ENCODE data around the gene PHC2. TPM values are rescaled to one million over a fixed set of nuclear protein-coding genes. Genes with fewer than 3 reads are reported as not detected.

The PHC2 gene
- total RNA-seq, 1 experiment from 2014 or later = 176 TPM

DNA sequence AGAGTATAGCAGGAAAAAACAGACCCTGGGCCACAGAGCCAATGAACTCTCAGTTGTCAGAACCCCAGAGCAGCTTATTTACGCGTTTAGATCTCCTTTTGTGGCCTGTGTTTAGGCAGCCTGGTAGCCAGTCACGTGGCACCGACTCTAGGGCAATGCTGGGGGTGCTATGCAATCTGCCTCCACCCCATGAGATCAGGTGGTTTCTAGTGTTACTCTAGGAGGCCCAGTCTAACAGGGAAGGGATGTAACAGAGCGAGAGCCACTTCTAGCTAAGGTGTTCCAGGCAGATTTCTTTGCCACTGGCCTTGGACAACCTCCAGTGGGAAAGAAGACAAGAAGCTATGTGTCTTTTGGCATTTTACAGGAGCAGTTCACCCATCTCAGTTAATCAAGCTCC, 98.0 kb downstream of the PHC2 start:
- Histone ChIP-seq H3K9me3 (ENCODE audit: control insufficient read depth in 1 of 2, insufficient read depth in 1 of 2, low read depth in 1 of 2, low read length in 2 of 2) (no peaks in the 10 kb centered on the region), H3K79me2 (ENCODE audit: insufficient read depth, low read length) (peaks cover 70% of the 10 kb centered on the region), H3K4me2 (ENCODE audit: low read length) (no peak overlapping the region), H4K20me1 (ENCODE audit: insufficient read depth) (peaks cover 3% of the 10 kb centered on the region; the same call in 1 of the 2 replicates), H3K9me2 (ENCODE audit: insufficient read depth) (no peaks in the 10 kb centered on the region), H3K4me1 (ENCODE audit: control insufficient read depth in 1 of 2, insufficient read depth in 2 of 2, low read length in 2 of 2) (no peaks in the 10 kb centered on the region), H3K27me3 (ENCODE audit: insufficient read depth, low read length) (no peaks in the 10 kb centered on the region), H3K36me3 (ENCODE audit: control insufficient read depth in 1 of 2, insufficient read depth in 2 of 2, low read length in 2 of 2) (peaks cover 73 to 80% of the 10 kb centered on the region in 2 experiments), H3K9ac (ENCODE audit: low read length) (no peak overlapping the region), H3K27ac (ENCODE audit: low read depth, low read length) (no peak overlapping the region), H3K4me3 (replicated peaks in 1 of 2; ENCODE audit: low read depth in 1 of 2, low read length in 2 of 2) (no peak overlapping the region), H2AFZ (ENCODE audit: low read depth, low read length, poor library complexity, severe bottlenecking) (no peak overlapping the region)
- CTCF ChIA-PET = no interaction called here
- no TSS peak for BruUV-seq (replicated peaks)
- ATAC-seq (no peak), DNase-seq (ENCODE audit: low read depth, low spot score) (no peak)
- intact Hi-C loops (cut with micrococcal nuclease) = no loop called here
- POLR2A ChIA-PET = no interaction called here
- no peak for TF ChIP-seq POLR2AphosphoS5 (IDR thresholded peaks at IDR 0.05; ENCODE audit: low read depth, low read length)
- TF ChIP-seq YY1 (IDR thresholded peaks at IDR 0.05; ENCODE audit: extremely low read depth, insufficient replicate concordance, low read depth, low read length) = no peak
- TF ChIP-seq CBX3 (IDR thresholded peaks at IDR 0.05; ENCODE audit: low read depth) = no peak
- TF ChIP-seq, protein P1, sequence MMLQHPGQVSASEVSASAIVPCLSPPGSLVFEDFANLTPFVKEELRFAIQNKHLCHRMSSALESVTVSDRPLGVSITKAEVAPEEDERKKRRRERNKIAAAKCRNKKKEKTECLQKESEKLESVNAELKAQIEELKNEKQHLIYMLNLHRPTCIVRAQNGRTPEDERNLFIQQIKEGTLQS (IDR thresholded peaks at IDR 0.05) = no peak
- no peak for TF ChIP-seq POLR2A (IDR thresholded peaks at IDR 0.05; ENCODE audit: borderline replicate concordance, extremely low read depth, insufficient read depth, insufficient read length)
- TF ChIP-seq, protein P2, sequence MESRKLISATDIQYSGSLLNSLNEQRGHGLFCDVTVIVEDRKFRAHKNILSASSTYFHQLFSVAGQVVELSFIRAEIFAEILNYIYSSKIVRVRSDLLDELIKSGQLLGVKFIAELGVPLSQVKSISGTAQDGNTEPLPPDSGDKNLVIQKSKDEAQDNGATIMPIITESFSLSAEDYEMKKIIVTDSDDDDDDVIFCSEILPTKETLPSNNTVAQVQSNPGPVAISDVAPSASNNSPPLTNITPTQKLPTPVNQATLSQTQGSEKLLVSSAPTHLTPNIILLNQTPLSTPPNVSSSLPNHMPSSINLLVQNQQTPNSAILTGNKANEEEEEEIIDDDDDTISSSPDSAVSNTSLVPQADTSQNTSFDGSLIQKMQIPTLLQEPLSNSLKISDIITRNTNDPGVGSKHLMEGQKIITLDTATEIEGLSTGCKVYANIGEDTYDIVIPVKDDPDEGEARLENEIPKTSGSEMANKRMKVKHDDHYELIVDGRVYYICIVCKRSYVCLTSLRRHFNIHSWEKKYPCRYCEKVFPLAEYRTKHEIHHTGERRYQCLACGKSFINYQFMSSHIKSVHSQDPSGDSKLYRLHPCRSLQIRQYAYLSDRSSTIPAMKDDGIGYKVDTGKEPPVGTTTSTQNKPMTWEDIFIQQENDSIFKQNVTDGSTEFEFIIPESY (IDR thresholded peaks at IDR 0.05; ENCODE audit: extremely low read depth, insufficient replicate concordance, low read length) = no peak
- TF ChIP-seq ELF1 (IDR thresholded peaks at IDR 0.05; ENCODE audit: borderline replicate concordance, low read depth) = no peak
- TF ChIP-seq SRF (IDR thresholded peaks at IDR 0.05; ENCODE audit: low read depth) = no peak
- RAD21 ChIA-PET (ENCODE audit: low non-redundant PET in 1 of 2, low total read pairs in 2 of 2, uncharacterized antibody in 2 of 2, unreplicated experiment in 2 of 2) = no interaction called here

DNA sequence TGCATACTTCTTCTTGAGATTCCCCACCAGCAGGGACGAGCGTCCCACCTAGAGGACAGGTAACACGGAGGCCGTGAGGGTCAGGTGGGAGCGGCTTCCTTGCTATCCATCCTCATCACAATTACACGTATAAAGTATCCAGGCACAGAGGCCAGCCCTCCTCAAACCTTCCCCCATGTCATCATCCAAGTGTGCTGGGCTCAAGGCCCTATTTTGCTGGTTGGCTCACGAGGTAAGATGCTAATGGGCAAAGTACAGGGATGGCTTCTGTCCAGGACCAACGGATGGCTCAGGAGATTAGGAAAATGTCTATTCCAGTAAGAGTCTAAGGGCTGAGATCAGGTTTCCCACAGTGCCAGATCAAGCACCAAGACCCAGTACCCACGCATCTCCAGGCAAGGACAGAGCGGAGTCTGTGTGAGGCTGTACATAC, 98.5 kb downstream of the PHC2 start:
- Histone ChIP-seq H3K9ac (ENCODE audit: low read length) (no peak overlapping the region), H3K9me3 (ENCODE audit: control insufficient read depth in 1 of 2, insufficient read depth in 1 of 2, low read depth in 1 of 2, low read length in 2 of 2) (no peaks in the 10 kb centered on the region), H3K27ac (ENCODE audit: low read depth, low read length) (no peak overlapping the region), H3K4me3 (replicated peaks in 1 of 2; ENCODE audit: low read depth in 1 of 2, low read length in 2 of 2) (no peak overlapping the region), H3K9me2 (ENCODE audit: insufficient read depth) (no peaks in the 10 kb centered on the region), H4K20me1 (ENCODE audit: insufficient read depth) (peaks cover 3% of the 10 kb centered on the region; the same call in 1 of the 2 replicates), H3K27me3 (ENCODE audit: insufficient read depth, low read length) (no peaks in the 10 kb centered on the region), H3K4me1 (ENCODE audit: control insufficient read depth in 1 of 2, insufficient read depth in 2 of 2, low read length in 2 of 2) (no peaks in the 10 kb centered on the region), H3K79me2 (ENCODE audit: insufficient read depth, low read length) (peaks cover 65% of the 10 kb centered on the region), H3K4me2 (ENCODE audit: low read length) (no peak overlapping the region), H2AFZ (ENCODE audit: low read depth, low read length, poor library complexity, severe bottlenecking) (no peak overlapping the region), H3K36me3 (ENCODE audit: control insufficient read depth in 1 of 2, insufficient read depth in 2 of 2, low read length in 2 of 2) (peaks cover 76 to 80% of the 10 kb centered on the region in 2 experiments)
- DNase-seq (ENCODE audit: low read depth, low spot score) (no peak), ATAC-seq (no peak)
- POLR2A ChIA-PET = no interaction called here
- BruUV-seq (replicated peaks) = no TSS peak
- RAD21 ChIA-PET (ENCODE audit: low non-redundant PET in 1 of 2, low total read pairs in 2 of 2, uncharacterized antibody in 2 of 2, unreplicated experiment in 2 of 2) = no interaction called here
- intact Hi-C loops (cut with micrococcal nuclease) = no loop called here
- CTCF ChIA-PET = no interaction called here
- TF ChIP-seq ZNF274 (IDR thresholded peaks at IDR 0.05; ENCODE audit: low read depth, low read length) (no peak), RAD21 (IDR thresholded peaks at IDR 0.05; ENCODE audit: low read depth) (no peak), EZH2phosphoT487 (IDR thresholded peaks at IDR 0.05; ENCODE audit: borderline replicate concordance) (no peak), EGR1 (IDR thresholded peaks at IDR 0.05; ENCODE audit: low read depth) (no peak), SRF (IDR thresholded peaks at IDR 0.05; ENCODE audit: low read depth) (no peak), FOSL1 (IDR thresholded peaks at IDR 0.05; ENCODE audit: low read depth) (no peak), CBX3 (IDR thresholded peaks at IDR 0.05; ENCODE audit: low read depth) (no peak)
- TF ChIP-seq, protein P1 (IDR thresholded peaks at IDR 0.05) = no peak
- TF ChIP-seq, protein P3, sequence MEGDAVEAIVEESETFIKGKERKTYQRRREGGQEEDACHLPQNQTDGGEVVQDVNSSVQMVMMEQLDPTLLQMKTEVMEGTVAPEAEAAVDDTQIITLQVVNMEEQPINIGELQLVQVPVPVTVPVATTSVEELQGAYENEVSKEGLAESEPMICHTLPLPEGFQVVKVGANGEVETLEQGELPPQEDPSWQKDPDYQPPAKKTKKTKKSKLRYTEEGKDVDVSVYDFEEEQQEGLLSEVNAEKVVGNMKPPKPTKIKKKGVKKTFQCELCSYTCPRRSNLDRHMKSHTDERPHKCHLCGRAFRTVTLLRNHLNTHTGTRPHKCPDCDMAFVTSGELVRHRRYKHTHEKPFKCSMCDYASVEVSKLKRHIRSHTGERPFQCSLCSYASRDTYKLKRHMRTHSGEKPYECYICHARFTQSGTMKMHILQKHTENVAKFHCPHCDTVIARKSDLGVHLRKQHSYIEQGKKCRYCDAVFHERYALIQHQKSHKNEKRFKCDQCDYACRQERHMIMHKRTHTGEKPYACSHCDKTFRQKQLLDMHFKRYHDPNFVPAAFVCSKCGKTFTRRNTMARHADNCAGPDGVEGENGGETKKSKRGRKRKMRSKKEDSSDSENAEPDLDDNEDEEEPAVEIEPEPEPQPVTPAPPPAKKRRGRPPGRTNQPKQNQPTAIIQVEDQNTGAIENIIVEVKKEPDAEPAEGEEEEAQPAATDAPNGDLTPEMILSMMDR (IDR thresholded peaks at IDR 0.05 in 2 of 3, conservative IDR thresholded peaks at IDR 0.05 in 1 of 3; ENCODE audit: borderline replicate concordance in 1 of 3, insufficient read depth in 1 of 3, low read depth in 2 of 3, low read length in 2 of 3) = no peak

All from HCT116 (cell line).